ENCODE measurements around the gene KBTBD13.
"Not testable (repeated sequence)": the region's sequence is repeated elsewhere in the genome, so short reads cannot be mapped to it uniquely, and the experiment has no call there.

The KBTBD13 gene

GRCh38 chr15:65069179-65069578 lies 7.4 kb upstream of the KBTBD13 start:
- peak; percentile 96 for DNase-seq (ENCODE audit: low read depth)
- TF ChIP-seq CTCF (IDR thresholded peaks at IDR 0.05; ENCODE audit: low read length, missing control alignments) = no peak
- H3K4me3 ChIP-seq (replicated peaks; ENCODE audit: low read depth, low read length) = no peak overlapping the region

GRCh38 chr15:65069779-65070546 lies 6.6 kb upstream of the KBTBD13 start:
- DNase-seq (ENCODE audit: low read depth) = no peak
- H3K4me3 ChIP-seq (replicated peaks; ENCODE audit: low read depth, low read length) = no peak overlapping the region
- TF ChIP-seq CTCF (IDR thresholded peaks at IDR 0.05; ENCODE audit: low read length, missing control alignments) = no peak

GRCh38 chr15:65071381-65071811 lies 5.2 kb upstream of the KBTBD13 start:
- no peak overlapping the region for H3K4me3 ChIP-seq (replicated peaks; ENCODE audit: low read depth, low read length)
- DNase-seq (ENCODE audit: low read depth) = peak; percentile 54

GRCh38 chr15:65072027-65072426 lies 4.5 kb upstream of the KBTBD13 start:
- DNase-seq (ENCODE audit: low read depth) = peak; percentile 76
- TF ChIP-seq CTCF (IDR thresholded peaks at IDR 0.05; ENCODE audit: low read length, missing control alignments) = no peak
- no peak overlapping the region for H3K4me3 ChIP-seq (replicated peaks; ENCODE audit: low read depth, low read length)

More at GRCh38 chr15:65071381-65071811, 5.2 kb upstream of the KBTBD13 start:
- no peak for TF ChIP-seq CTCF (IDR thresholded peaks at IDR 0.05; ENCODE audit: low read length, missing control alignments)

GRCh38 chr15:65072617-65073016 lies 3.9 kb upstream of the KBTBD13 start:
- DNase-seq (ENCODE audit: low read depth) = no peak
- TF ChIP-seq CTCF (IDR thresholded peaks at IDR 0.05; ENCODE audit: low read length, missing control alignments) = no peak
- H3K4me3 ChIP-seq (replicated peaks; ENCODE audit: low read depth, low read length) = no peak overlapping the region

GRCh38 chr15:65074946-65075345 lies 1.6 kb upstream of the KBTBD13 start:
- DNase-seq (ENCODE audit: low read depth); H3K4me3 ChIP-seq (replicated peaks; ENCODE audit: low read depth, low read length): not testable (repeated sequence)

- not testable (repeated sequence) for H3K4me3 ChIP-seq (replicated peaks; ENCODE audit: low read depth, low read length); DNase-seq (ENCODE audit: low read depth)
These were observed 745 bp upstream of the KBTBD13 start for GRCh38 chr15:65075607-65076395.

Measured in fibroblast of pulmonary artery (primary cell).